Liver (tissue), 9 donors: Measurements from ENCODE around the gene FLT1. TPM values are rescaled to one million over a fixed set of nuclear protein-coding genes. Genes with fewer than 3 reads are reported as not detected.

Experiments
- DNase-seq: peaks from one replicate; pipeline ENCODE4 v3.0.0-alpha.2; 2017; ENCODE audit warnings: low spot score
- H3K27ac ChIP-seq, 2 donors: one replicate each; pipeline ENCODE4 v1.7.0; 2013; ENCODE audit warnings: inconsistent platforms in 2 of 2, low read length in 2 of 2, control low read depth in 1 of 2, low read depth in 1 of 2, mild to moderate bottlenecking in 1 of 2
- H3K27me3 ChIP-seq, 4 donors: one replicate each; pipeline versions ENCODE4 v1.6.1 to v1.7.0; 2013; ENCODE audit warnings: low read length in 3 of 4, inconsistent platforms in 1 of 4, mild to moderate bottlenecking in 1 of 4, moderate library complexity in 1 of 4; ENCODE audit not compliant: control insufficient read depth in 4 of 4, insufficient read depth in 4 of 4
- H3K36me3 ChIP-seq, 4 donors: one replicate each; pipeline versions ENCODE4 v1.6.1 to v1.7.0; 2013; ENCODE audit warnings: low read length in 3 of 4, mild to moderate bottlenecking in 3 of 4, low read depth in 1 of 4, moderate library complexity in 1 of 4; ENCODE audit not compliant: control insufficient read depth in 4 of 4, insufficient read depth in 3 of 4
- H3K4me1 ChIP-seq, 4 donors: one replicate each; pipeline versions ENCODE4 v1.6.1 to v1.7.0; 2013; ENCODE audit warnings: low read length in 3 of 4, mild to moderate bottlenecking in 3 of 4, moderate library complexity in 1 of 4; ENCODE audit not compliant: control insufficient read depth in 4 of 4, insufficient read depth in 4 of 4
- H3K4me3 ChIP-seq, 3 donors: one replicate each; pipeline versions ENCODE4 v1.6.1 to v1.7.0; 2013; ENCODE audit warnings: low read length in 3 of 3, control low read depth in 1 of 3, low read depth in 1 of 3, mild to moderate bottlenecking in 1 of 3
- H3K9ac ChIP-seq, 2 donors: one replicate each; pipeline ENCODE4 v1.7.0; 2013; ENCODE audit warnings: low read length in 2 of 2, mild to moderate bottlenecking in 2 of 2, moderate library complexity in 2 of 2, control low read depth in 1 of 2, low read depth in 1 of 2
- H3K9me3 ChIP-seq, 4 donors: one replicate each; pipeline versions ENCODE4 v1.6.1 to v1.7.0; 2013; ENCODE audit warnings: low read length in 3 of 4; ENCODE audit not compliant: control insufficient read depth in 4 of 4
- FOXA1 ChIP-seq: IDR thresholded peaks from 2 replicates; pipeline ENCODE4 v1.6.1; 2016; ENCODE audit warnings: antibody characterized with exemption
- FOXA2 ChIP-seq: IDR thresholded peaks from 2 replicates; pipeline ENCODE4 v1.6.1; 2016; ENCODE audit warnings: antibody characterized with exemption
- GABPA ChIP-seq, 2 donors: IDR thresholded peaks in 1 of 2; conservative IDR thresholded peaks in 1 of 2; 2 replicates each; pipeline ENCODE4 v1.6.1; 2016; ENCODE audit warnings: antibody characterized with exemption in 2 of 2, mild to moderate bottlenecking in 1 of 2, moderate library complexity in 1 of 2
- HNF4A ChIP-seq, 2 donors: conservative IDR thresholded peaks; 2 replicates each; pipeline ENCODE4 v1.6.1; 2016; ENCODE audit warnings: antibody characterized with exemption in 2 of 2, mild to moderate bottlenecking in 2 of 2
- NR2F2 ChIP-seq: IDR thresholded peaks from 2 replicates; pipeline ENCODE4 v1.6.1; 2016; ENCODE audit warnings: antibody characterized with exemption
- RAD21 ChIP-seq, 2 donors: IDR thresholded peaks; 2 replicates each; pipeline ENCODE4 v1.6.1; 2016; ENCODE audit warnings: antibody characterized with exemption in 2 of 2, mild to moderate bottlenecking in 2 of 2
- RXRA ChIP-seq, 2 donors: IDR thresholded peaks; 2 replicates each; pipeline ENCODE4 v1.6.1; 2017 to 2018; ENCODE audit warnings: antibody characterized with exemption in 2 of 2, mild to moderate bottlenecking in 1 of 2
- SP1 ChIP-seq: IDR thresholded peaks from 2 replicates; pipeline ENCODE4 v1.6.1; 2018; ENCODE audit warnings: antibody characterized with exemption, mild to moderate bottlenecking
- TAF1 ChIP-seq: conservative IDR thresholded peaks from 2 replicates; pipeline ENCODE4 v1.6.1; 2016; ENCODE audit warnings: antibody characterized with exemption, mild to moderate bottlenecking
- YY1 ChIP-seq: IDR thresholded peaks from 2 replicates; pipeline ENCODE4 v1.6.1; 2016; ENCODE audit warnings: antibody characterized with exemption, mild to moderate bottlenecking
- WGBS: extraction: QIAGEN DNeasy Blood & Tissue Kit; methylation state at CpG from one replicate; pipeline ENCODE4 v1.1.7; 2013; 5-methylcytosine and 5-hydroxymethylcytosine counted together
- polyA plus RNA-seq, 2 donors: library from polyadenylated mRNA; stranded (reverse) in 1 of 2; unstranded in 1 of 2; fragments of 200-250 nt in 1 of 2; fragments of >200 nt in 1 of 2; fragmentation: Nextera tagmentation in 1 of 2; extraction: Ambion mirVana in 1 of 2; gene quantifications; one replicate each; pipeline versions ENCODE4 v1.2.1 to v1.2.3, GENCODE V29; 2013 to 2015
- total RNA-seq, 2 donors: library from RNA; depleted of rRNA; stranded (reverse); fragments of >200 nt; gene quantifications; one replicate each; pipeline ENCODE4 v1.2.3, GENCODE V29; 2014
- TF ChIP-seq, protein P1 (sequence below): IDR thresholded peaks from 2 replicates; pipeline ENCODE4 v1.6.1; 2016; ENCODE audit warnings: antibody characterized with exemption
- TF ChIP-seq, protein P2 (sequence below): fragments of 150-350 bp; IDR thresholded peaks from 2 replicates; pipeline ENCODE4 v1.5.1; 2017; ENCODE audit warnings: improper control_type of control experiment, low read depth, low read length; ENCODE audit not compliant: missing input control
- TF ChIP-seq, protein P3 (sequence below): IDR thresholded peaks from 2 replicates; pipeline ENCODE4 v1.6.1; 2016; ENCODE audit warnings: antibody characterized with exemption
- TF ChIP-seq, protein P4 (sequence below): IDR thresholded peaks from 2 replicates; pipeline ENCODE4 v1.6.1; 2016; ENCODE audit warnings: antibody characterized with exemption, mild to moderate bottlenecking
- donor health status: healthy.
- donor health status: healthy.
- donor health status: healthy.
- donor health status: healthy.
- donor health status: healthy.

The FLT1 gene
- total and polyA plus RNA-seq, 4 donors, result 4.1 to 19.7 (median 9.3) TPM

DNA sequence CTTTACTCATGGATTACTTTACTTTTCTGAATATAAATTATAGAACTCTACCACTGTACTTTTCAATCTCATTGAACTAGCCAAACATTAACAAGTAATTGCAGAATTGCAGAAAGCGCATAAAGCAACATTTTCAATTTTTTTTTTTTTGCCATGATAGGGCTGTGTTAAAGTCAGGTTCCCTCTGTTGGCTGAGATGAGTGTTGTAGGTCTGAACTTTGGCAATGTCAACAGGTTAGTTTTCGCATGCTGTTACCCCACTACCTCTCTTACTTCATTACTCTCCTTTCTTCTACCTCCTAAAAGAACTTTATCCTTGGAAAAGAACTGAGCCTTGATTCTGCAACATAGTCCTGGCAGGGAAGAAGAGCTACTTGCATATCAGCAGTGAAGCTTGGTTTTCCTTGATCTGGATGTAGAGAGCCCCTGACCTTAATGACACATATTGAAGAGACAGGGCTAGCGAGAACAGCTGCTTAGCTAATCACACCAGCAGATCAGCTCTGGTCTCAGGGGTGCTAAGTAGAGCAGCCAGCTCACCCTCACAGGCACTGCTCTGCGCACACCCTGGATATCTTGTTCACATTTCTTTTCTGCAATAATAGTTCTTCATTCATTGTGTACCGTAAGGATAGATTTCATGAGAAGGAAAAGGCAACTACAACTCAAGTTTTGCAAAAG lies 119.5 kb downstream of the FLT1 start:
- WGBS, result 74% methylated on average over 5 of the region's 5 CpGs
- no peak overlapping the region for H3K9ac ChIP-seq

DNA sequence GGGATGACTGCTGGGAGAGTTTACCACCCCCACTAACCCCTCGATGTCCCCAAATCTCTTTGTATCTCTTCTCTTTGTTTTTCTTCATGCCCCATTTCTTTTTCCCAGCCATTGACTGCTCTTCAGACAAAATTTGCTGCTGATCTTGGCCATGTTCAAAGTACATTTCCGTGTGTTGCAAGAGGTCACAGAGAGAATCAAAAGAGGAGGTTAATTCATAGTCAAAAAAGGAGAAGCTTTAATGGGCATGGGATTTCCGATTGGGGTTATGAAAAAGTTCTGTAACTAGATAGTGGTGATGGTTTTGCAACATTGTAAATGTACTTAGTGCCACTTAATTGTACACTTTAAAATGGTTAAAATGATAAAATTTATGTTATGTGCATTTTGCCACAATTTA lies 121.1 kb downstream of the FLT1 start:
- H3K9ac ChIP-seq, result no peak overlapping the region
- no peak overlapping the region for H3K4me3 ChIP-seq
- no peak for DNase-seq
- no peak overlapping the region for H3K27ac ChIP-seq
- peaks cover 0 to 2% (median 0%) of the 10 kb centered on the region in 4 donors for H3K27me3 ChIP-seq
- WGBS, result 30% methylated on average over 3 of the region's 3 CpGs
- H3K36me3 ChIP-seq, result no peaks in the 10 kb centered on the region
- H3K4me1 ChIP-seq, result peaks cover 0 to 4% (median 0%) of the 10 kb centered on the region in 4 donors
- H3K9me3 ChIP-seq, result no peaks in the 10 kb centered on the region
- peak; percentile 71 to 75 for TF ChIP-seq HNF4A (conservative IDR thresholded peaks at IDR 0.05)
- TF ChIP-seq, protein P1, sequence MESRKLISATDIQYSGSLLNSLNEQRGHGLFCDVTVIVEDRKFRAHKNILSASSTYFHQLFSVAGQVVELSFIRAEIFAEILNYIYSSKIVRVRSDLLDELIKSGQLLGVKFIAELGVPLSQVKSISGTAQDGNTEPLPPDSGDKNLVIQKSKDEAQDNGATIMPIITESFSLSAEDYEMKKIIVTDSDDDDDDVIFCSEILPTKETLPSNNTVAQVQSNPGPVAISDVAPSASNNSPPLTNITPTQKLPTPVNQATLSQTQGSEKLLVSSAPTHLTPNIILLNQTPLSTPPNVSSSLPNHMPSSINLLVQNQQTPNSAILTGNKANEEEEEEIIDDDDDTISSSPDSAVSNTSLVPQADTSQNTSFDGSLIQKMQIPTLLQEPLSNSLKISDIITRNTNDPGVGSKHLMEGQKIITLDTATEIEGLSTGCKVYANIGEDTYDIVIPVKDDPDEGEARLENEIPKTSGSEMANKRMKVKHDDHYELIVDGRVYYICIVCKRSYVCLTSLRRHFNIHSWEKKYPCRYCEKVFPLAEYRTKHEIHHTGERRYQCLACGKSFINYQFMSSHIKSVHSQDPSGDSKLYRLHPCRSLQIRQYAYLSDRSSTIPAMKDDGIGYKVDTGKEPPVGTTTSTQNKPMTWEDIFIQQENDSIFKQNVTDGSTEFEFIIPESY, result no peak
- TF ChIP-seq GABPA (IDR thresholded peaks at IDR 0.05 in 1 of 2, conservative IDR thresholded peaks at IDR 0.05 in 1 of 2), result no peak
- TF ChIP-seq, protein P2, sequence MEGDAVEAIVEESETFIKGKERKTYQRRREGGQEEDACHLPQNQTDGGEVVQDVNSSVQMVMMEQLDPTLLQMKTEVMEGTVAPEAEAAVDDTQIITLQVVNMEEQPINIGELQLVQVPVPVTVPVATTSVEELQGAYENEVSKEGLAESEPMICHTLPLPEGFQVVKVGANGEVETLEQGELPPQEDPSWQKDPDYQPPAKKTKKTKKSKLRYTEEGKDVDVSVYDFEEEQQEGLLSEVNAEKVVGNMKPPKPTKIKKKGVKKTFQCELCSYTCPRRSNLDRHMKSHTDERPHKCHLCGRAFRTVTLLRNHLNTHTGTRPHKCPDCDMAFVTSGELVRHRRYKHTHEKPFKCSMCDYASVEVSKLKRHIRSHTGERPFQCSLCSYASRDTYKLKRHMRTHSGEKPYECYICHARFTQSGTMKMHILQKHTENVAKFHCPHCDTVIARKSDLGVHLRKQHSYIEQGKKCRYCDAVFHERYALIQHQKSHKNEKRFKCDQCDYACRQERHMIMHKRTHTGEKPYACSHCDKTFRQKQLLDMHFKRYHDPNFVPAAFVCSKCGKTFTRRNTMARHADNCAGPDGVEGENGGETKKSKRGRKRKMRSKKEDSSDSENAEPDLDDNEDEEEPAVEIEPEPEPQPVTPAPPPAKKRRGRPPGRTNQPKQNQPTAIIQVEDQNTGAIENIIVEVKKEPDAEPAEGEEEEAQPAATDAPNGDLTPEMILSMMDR, result no peak
- peak; percentile 15 for TF ChIP-seq SP1
- no peak for TF ChIP-seq YY1
- peak; percentile 46 to 64 for TF ChIP-seq RXRA (IDR thresholded peaks at IDR 0.05)
- TF ChIP-seq FOXA1, result no peak
- TF ChIP-seq, protein P3, sequence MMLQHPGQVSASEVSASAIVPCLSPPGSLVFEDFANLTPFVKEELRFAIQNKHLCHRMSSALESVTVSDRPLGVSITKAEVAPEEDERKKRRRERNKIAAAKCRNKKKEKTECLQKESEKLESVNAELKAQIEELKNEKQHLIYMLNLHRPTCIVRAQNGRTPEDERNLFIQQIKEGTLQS, result no peak
- TF ChIP-seq, protein P4, sequence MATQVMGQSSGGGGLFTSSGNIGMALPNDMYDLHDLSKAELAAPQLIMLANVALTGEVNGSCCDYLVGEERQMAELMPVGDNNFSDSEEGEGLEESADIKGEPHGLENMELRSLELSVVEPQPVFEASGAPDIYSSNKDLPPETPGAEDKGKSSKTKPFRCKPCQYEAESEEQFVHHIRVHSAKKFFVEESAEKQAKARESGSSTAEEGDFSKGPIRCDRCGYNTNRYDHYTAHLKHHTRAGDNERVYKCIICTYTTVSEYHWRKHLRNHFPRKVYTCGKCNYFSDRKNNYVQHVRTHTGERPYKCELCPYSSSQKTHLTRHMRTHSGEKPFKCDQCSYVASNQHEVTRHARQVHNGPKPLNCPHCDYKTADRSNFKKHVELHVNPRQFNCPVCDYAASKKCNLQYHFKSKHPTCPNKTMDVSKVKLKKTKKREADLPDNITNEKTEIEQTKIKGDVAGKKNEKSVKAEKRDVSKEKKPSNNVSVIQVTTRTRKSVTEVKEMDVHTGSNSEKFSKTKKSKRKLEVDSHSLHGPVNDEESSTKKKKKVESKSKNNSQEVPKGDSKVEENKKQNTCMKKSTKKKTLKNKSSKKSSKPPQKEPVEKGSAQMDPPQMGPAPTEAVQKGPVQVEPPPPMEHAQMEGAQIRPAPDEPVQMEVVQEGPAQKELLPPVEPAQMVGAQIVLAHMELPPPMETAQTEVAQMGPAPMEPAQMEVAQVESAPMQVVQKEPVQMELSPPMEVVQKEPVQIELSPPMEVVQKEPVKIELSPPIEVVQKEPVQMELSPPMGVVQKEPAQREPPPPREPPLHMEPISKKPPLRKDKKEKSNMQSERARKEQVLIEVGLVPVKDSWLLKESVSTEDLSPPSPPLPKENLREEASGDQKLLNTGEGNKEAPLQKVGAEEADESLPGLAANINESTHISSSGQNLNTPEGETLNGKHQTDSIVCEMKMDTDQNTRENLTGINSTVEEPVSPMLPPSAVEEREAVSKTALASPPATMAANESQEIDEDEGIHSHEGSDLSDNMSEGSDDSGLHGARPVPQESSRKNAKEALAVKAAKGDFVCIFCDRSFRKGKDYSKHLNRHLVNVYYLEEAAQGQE, result no peak
- no peak for TF ChIP-seq NR2F2

More for the DNA sequence above, 119.5 kb downstream of the FLT1 start:
- no peaks in the 10 kb centered on the region for H3K9me3 ChIP-seq
- H3K4me3 ChIP-seq, result no peak overlapping the region
- peaks cover 0 to 4% (median 0%) of the 10 kb centered on the region in 4 donors for H3K4me1 ChIP-seq
- H3K36me3 ChIP-seq, result no peaks in the 10 kb centered on the region
- H3K27ac ChIP-seq, result no peak overlapping the region
- TF ChIP-seq RAD21 (IDR thresholded peaks at IDR 0.05) (no peak), TAF1 (no peak), FOXA2 (no peak), SP1 (no peak)
- TF ChIP-seq, protein P4, result no peak
- TF ChIP-seq, protein P2, result no peak
- peaks cover 0 to 2% (median 0%) of the 10 kb centered on the region in 4 donors for H3K27me3 ChIP-seq
- DNase-seq, result no peak
